ENCODE data around the gene RHOU. TPM values are rescaled to one million over a fixed set of nuclear protein-coding genes. Genes with fewer than 3 reads are reported as not detected.

Gene RHOU
- total RNA-seq, 1 experiment from 2014 or later = not detected

- H3K36me3 ChIP-seq (ENCODE audit: low read depth) = no peaks in the 10 kb centered on the region
- no peaks in the 10 kb centered on the region for H3F3A ChIP-seq (ENCODE audit: insufficient read depth, low read depth)
- intact Hi-C loops (cut with micrococcal nuclease; ENCODE audit: unreplicated experiment) = no loop called here
- H3K27ac ChIP-seq = no peak overlapping the region
- H3K79me2 ChIP-seq (ENCODE audit: low read depth) = no peaks in the 10 kb centered on the region
- BruUV-seq (replicated peaks) = no TSS peak
- CTCF ChIA-PET = no interaction called here
- peaks cover 64% of the 10 kb centered on the region for H3K27me3 ChIP-seq (ENCODE audit: insufficient read depth, low read depth)
- H2AFZ ChIP-seq = no peak overlapping the region
- H3K4me2 ChIP-seq = no peak overlapping the region
- POLR2A ChIA-PET (ENCODE audit: unreplicated experiment) = no interaction called here
- H3K9me3 ChIP-seq (ENCODE audit: insufficient read depth, low read depth) = no peaks in the 10 kb centered on the region
- no peak overlapping the region for H3K4me3 ChIP-seq
- no peaks in the 10 kb centered on the region for H3K4me1 ChIP-seq (replicated peaks; ENCODE audit: insufficient read depth)
- no peak for DNase-seq
- H3K9me2 ChIP-seq (ENCODE audit: insufficient read depth) = no peaks in the 10 kb centered on the region
- TF ChIP-seq EZH2 (IDR thresholded peaks at IDR 0.05; ENCODE audit: low read depth) = no peak
- no peak for TF ChIP-seq CTCF (conservative IDR thresholded peaks at IDR 0.05)
- H4K20me1 ChIP-seq (ENCODE audit: insufficient read depth) = no peaks in the 10 kb centered on the region
These were observed 750 bp downstream of the RHOU start for GRCh38 chr1:228735871-228736586.

DNA sequence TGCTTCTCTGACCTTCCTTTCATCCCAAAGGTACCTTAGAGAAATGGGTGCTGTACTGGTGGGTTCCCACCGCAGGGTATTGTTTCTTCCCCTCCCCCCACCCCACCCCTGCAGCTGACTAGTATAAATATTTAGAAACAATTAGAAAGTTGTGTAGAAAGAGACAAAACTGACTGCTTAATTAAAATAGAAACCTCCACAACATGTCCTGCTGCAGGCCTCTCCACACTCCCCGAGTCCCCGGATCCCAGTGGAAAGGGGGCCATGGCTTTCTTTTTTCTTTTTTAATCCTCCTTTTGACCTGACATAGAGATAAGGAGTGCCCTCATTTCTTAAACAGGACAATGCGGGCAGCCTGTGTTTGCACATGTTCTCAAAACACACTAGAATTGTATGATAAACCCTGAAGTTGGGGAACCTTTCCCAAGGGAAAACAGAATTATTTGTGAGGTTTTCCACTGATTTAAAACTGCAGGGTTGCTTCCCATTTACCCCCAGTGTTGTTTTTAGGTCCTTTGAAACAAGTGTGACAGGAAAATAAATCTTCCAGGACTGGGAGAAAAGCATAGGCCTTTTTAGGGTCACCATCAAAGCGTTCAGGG, 1.7 kb downstream of the RHOU start:
- Histone ChIP-seq H3K4me2 (no peak overlapping the region), H3K4me3 (no peak overlapping the region), H3K36me3 (ENCODE audit: low read depth) (no peaks in the 10 kb centered on the region), H3K27me3 (ENCODE audit: insufficient read depth, low read depth) (peaks cover 64% of the 10 kb centered on the region), H2AFZ (no peak overlapping the region), H3F3A (ENCODE audit: insufficient read depth, low read depth) (no peaks in the 10 kb centered on the region), H3K9me3 (ENCODE audit: insufficient read depth, low read depth) (no peaks in the 10 kb centered on the region), H3K4me1 (replicated peaks; ENCODE audit: insufficient read depth) (no peaks in the 10 kb centered on the region), H3K9me2 (ENCODE audit: insufficient read depth) (no peaks in the 10 kb centered on the region), H3K27ac (no peak overlapping the region), H4K20me1 (ENCODE audit: insufficient read depth) (no peaks in the 10 kb centered on the region), H3K79me2 (ENCODE audit: low read depth) (no peaks in the 10 kb centered on the region)
- ChIA-PET CTCF (no interaction called here), POLR2A (ENCODE audit: unreplicated experiment) (no interaction called here)
- no TSS peak for BruUV-seq (replicated peaks)
- intact Hi-C loops (cut with micrococcal nuclease; ENCODE audit: unreplicated experiment) = no loop called here
- DNase-seq = no peak
- TF ChIP-seq EZH2 (IDR thresholded peaks at IDR 0.05; ENCODE audit: low read depth) = no peak
- TF ChIP-seq CTCF (conservative IDR thresholded peaks at IDR 0.05) = no peak

GRCh38 chr1:228737601-228738041, 2.3 kb downstream of the RHOU start:
- Histone ChIP-seq H3K9me2 (ENCODE audit: insufficient read depth) (no peaks in the 10 kb centered on the region), H4K20me1 (ENCODE audit: insufficient read depth) (no peaks in the 10 kb centered on the region), H3K27ac (no peak overlapping the region), H3K4me2 (no peak overlapping the region), H2AFZ (no peak overlapping the region), H3K4me3 (no peak overlapping the region), H3K36me3 (ENCODE audit: low read depth) (no peaks in the 10 kb centered on the region), H3K4me1 (replicated peaks; ENCODE audit: insufficient read depth) (no peaks in the 10 kb centered on the region), H3K9me3 (ENCODE audit: insufficient read depth, low read depth) (no peaks in the 10 kb centered on the region), H3K79me2 (ENCODE audit: low read depth) (no peaks in the 10 kb centered on the region), H3K27me3 (ENCODE audit: insufficient read depth, low read depth) (peaks cover 64% of the 10 kb centered on the region), H3F3A (ENCODE audit: insufficient read depth, low read depth) (no peaks in the 10 kb centered on the region)
- no peak for DNase-seq
- TF ChIP-seq CTCF (conservative IDR thresholded peaks at IDR 0.05) (no peak), EZH2 (IDR thresholded peaks at IDR 0.05; ENCODE audit: low read depth) (no peak)
- BruUV-seq (replicated peaks) = no TSS peak
- intact Hi-C loops (cut with micrococcal nuclease; ENCODE audit: unreplicated experiment) = no loop called here
- ChIA-PET POLR2A (ENCODE audit: unreplicated experiment) (no interaction called here), CTCF (no interaction called here)
